AG09319 (cell line): ENCODE data around the gene SYP.
"Not testable (repeated sequence)": the region's sequence is repeated elsewhere in the genome, so short reads cannot be mapped to it uniquely, and the experiment has no call there.

Source experiments
- DNase-seq: peaks from one replicate; pipeline ENCODE4 v3.0.0-alpha.2; 2010; ENCODE audit warnings: low read depth; ENCODE audit errors: extremely low read depth
- CTCF ChIP-seq: IDR thresholded peaks from 2 replicates; pipeline ENCODE4 v1.5.1; 2011; ENCODE audit warnings: low read depth, mild to moderate bottlenecking, inconsistent platforms, low read length, moderate library complexity

SYP gene

GRCh38 chrX:49176421-49177326 lies 23.3 kb downstream of the SYP start:
- DNase-seq = no peak

GRCh38 chrX:49175435-49176274 lies 24.3 kb downstream of the SYP start:
- DNase-seq = no peak
- TF ChIP-seq CTCF = no peak

More at GRCh38 chrX:49176421-49177326, 23.3 kb downstream of the SYP start:
- no peak for TF ChIP-seq CTCF

- no peak for DNase-seq
- no peak for TF ChIP-seq CTCF
Measured at GRCh38 chrX:49174723-49175122, 25.3 kb downstream of the SYP start.

- not testable (repeated sequence) for DNase-seq
Measured at GRCh38 chrX:49173544-49173943, 26.4 kb downstream of the SYP start.

GRCh38 chrX:49172280-49172780 lies 27.7 kb downstream of the SYP start:
- TF ChIP-seq CTCF = no peak
- DNase-seq = no peak

GRCh38 chrX:49171752-49172279 lies 28.2 kb downstream of the SYP start, which contains the start of gene PLP2:
TSS of gene PLP2 (plus strand) at chrX:49171898. CDS start at chrX:49172001, 103 bp downstream.
- DNase-seq = no peak
- no peak for TF ChIP-seq CTCF

- TF ChIP-seq CTCF = no peak
- no peak for DNase-seq
Measured at GRCh38 chrX:49167740-49168108, 32.3 kb downstream of the SYP start.
